Tibial nerve (tissue), 4 donors: Measurements from ENCODE around the gene PPM1L. TPM values are rescaled to one million over a fixed set of nuclear protein-coding genes. Genes with fewer than 3 reads are reported as not detected.
"Not testable (repeated sequence)": the region's sequence is repeated elsewhere in the genome, so short reads cannot be mapped to it uniquely, and the experiment has no call there.

ENCODE experiments used
- DNase-seq, 2 donors: peaks; one replicate each; pipeline ENCODE4 v3.0.0-alpha.2; 2019; ENCODE audit warnings: low spot score in 2 of 2
- H3K27ac ChIP-seq, 4 donors: fragments of 200-600 bp; sonication (generic) in 3 of 4; one replicate each; pipeline ENCODE4 v1.5.1; 2017 to 2019; ENCODE audit warnings: mild to moderate bottlenecking in 1 of 4
- H3K27me3 ChIP-seq, 2 donors: fragments of 200-600 bp; sonication (generic) in 1 of 2; one replicate each; pipeline versions ENCODE4 v1.5.1 to v1.6.0; 2017 to 2019
- H3K36me3 ChIP-seq, 3 donors: fragments of 200-600 bp; sonication (generic); one replicate each; pipeline ENCODE4 v1.5.1; 2018 to 2019
- H3K4me1 ChIP-seq, 4 donors: fragments of 200-600 bp; sonication (generic) in 3 of 4; one replicate each; pipeline ENCODE4 v1.5.1; 2017 to 2019
- H3K4me3 ChIP-seq, 4 donors: fragments of 200-600 bp; sonication (generic) in 3 of 4; one replicate each; pipeline ENCODE4 v1.5.1; 2017 to 2019; ENCODE audit warnings: mild to moderate bottlenecking in 1 of 4, moderate library complexity in 1 of 4
- H3K9me3 ChIP-seq, 4 donors: fragments of 200-600 bp; sonication (generic) in 3 of 4; one replicate each; pipeline ENCODE4 v1.5.1; 2017 to 2019
- EP300 ChIP-seq, 2 donors: sonication (generic); formaldehyde crosslinking; IDR thresholded peaks; one replicate each; pipeline ENCODE4 v1.6.1; 2017; ENCODE audit warnings: antibody characterized with exemption in 2 of 2, mild to moderate bottlenecking in 1 of 2
- POLR2A ChIP-seq, 2 donors: fragments of 450-650 bp; IDR thresholded peaks; one replicate each; pipeline ENCODE4 v1.6.1; 2017; ENCODE audit warnings: antibody characterized with exemption in 2 of 2, mild to moderate bottlenecking in 2 of 2, moderate library complexity in 2 of 2
- WGBS, 2 donors: methylation state at CpG; one replicate each; pipeline ENCODE4 v1.1.5; 2018; 5-methylcytosine and 5-hydroxymethylcytosine counted together
- total RNA-seq, 4 donors: library from RNA; depleted of rRNA; stranded (reverse); fragments of >200 nt; gene quantifications; one replicate each; pipeline ENCODE4 v1.1.0, GENCODE V29; 2016
- TF ChIP-seq, protein P1 (sequence below), 5 experiments: fragments of 200-600 bp in 3 of 5; fragments of 450-650 bp in 2 of 5; sonication (generic) in 3 of 5; IDR thresholded peaks; one replicate each; pipeline ENCODE4 v1.5.1; 2016 to 2019; ENCODE audit warnings: antibody characterized with exemption in 5 of 5, mild to moderate bottlenecking in 3 of 5, moderate library complexity in 2 of 5

Gene PPM1L
- total RNA-seq = 10 to 100 TPM; 13.2 to 41.0 (median 24.3) TPM

DNA sequence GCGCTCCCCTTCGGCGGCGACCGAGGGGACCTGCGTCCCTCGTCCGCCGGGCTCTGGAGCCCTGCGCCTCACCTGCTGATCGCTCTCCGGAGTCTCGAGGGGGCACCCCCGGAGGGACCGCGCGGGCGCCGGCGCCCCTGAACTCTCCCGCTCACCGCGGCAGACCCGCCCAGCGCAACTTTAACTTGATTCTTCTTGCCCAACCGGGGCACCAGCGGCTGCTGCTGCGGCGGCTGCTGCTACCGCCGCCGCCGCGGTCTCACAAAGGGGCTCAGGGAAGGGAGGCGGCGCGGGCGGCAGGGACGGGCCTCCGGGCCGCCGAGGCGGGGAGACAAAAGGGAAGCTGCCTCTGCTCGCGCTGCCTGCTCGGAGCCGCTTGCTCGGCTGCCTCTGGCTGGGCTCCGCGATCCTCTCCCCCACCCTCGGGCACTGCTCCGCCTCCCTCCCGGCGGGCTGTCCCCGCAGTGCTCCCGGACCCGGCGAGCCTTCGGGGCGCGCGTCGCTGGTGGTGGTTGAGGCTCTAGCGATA lies at the start of gene PPM1L:
TSS of gene PPM1L (plus strand) at position 456 of the 529 bp plus-strand sequence.
- H3K27me3 ChIP-seq = no peaks in the 10 kb centered on the region
- DNase-seq = peak; percentile 12 to 18
- peak within 1 kb of the TSS; percentile 76 to 92 (median 92) for H3K27ac ChIP-seq
- H3K4me3 ChIP-seq = peak within 1 kb of the TSS; percentile 71 to 78 (median 74)
- TF ChIP-seq, protein P1, sequence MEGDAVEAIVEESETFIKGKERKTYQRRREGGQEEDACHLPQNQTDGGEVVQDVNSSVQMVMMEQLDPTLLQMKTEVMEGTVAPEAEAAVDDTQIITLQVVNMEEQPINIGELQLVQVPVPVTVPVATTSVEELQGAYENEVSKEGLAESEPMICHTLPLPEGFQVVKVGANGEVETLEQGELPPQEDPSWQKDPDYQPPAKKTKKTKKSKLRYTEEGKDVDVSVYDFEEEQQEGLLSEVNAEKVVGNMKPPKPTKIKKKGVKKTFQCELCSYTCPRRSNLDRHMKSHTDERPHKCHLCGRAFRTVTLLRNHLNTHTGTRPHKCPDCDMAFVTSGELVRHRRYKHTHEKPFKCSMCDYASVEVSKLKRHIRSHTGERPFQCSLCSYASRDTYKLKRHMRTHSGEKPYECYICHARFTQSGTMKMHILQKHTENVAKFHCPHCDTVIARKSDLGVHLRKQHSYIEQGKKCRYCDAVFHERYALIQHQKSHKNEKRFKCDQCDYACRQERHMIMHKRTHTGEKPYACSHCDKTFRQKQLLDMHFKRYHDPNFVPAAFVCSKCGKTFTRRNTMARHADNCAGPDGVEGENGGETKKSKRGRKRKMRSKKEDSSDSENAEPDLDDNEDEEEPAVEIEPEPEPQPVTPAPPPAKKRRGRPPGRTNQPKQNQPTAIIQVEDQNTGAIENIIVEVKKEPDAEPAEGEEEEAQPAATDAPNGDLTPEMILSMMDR (IDR thresholded peaks at IDR 0.05) = no peak
- TF ChIP-seq POLR2A (IDR thresholded peaks at IDR 0.05) (no peak), EP300 (IDR thresholded peaks at IDR 0.05) (peak in 1 of 2 donors; percentile 4)
- H3K9me3 ChIP-seq = no peaks in the 10 kb centered on the region
- peaks cover 0 to 32% (median 17%) of the 10 kb centered on the region in 4 donors for H3K4me1 ChIP-seq
- 0% methylated on average over 17 to 64 of the region's 64 CpGs for WGBS, 2 donors
- no peaks in the 10 kb centered on the region for H3K36me3 ChIP-seq

DNA sequence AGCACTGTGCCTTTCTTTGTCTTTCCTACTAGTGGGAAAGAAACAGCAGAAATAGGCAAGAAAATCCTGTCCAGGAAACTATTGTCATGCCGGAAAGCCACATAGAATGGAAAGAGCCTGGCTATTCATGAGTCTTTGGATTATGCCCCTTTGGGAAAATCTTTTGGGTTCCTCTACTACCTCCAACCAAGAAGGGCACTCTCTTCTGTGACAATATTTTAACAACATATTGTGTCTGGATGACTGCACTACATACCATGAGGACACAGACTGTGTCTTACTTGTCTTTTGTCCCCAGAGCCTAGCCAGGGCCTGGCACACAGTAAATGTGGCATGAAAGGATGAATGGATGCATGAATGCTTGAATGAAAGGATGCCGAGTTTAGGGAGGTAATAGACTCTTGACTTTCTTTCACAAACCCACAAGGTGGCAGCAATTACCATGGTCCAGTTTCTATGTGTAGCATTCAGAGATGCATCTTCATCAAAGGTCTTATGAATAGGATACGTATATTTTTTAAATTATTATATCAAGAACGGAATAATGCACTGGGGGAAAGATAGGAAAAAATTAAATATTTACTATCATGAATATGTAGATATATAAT lies 48.7 kb upstream of the PPM1L start:
- Histone ChIP-seq H3K9me3 (no peaks in the 10 kb centered on the region), H3K36me3 (no peaks in the 10 kb centered on the region), H3K27me3 (no peaks in the 10 kb centered on the region), H3K4me3 (no peak overlapping the region), H3K4me1 (no peaks in the 10 kb centered on the region), H3K27ac (no peak overlapping the region)
- TF ChIP-seq, protein P1 (IDR thresholded peaks at IDR 0.05) = peak; percentile 34 to 58 (median 47)
- TF ChIP-seq EP300 (IDR thresholded peaks at IDR 0.05) (no peak), POLR2A (IDR thresholded peaks at IDR 0.05) (no peak)
- peak in 1 of 2 donors; percentile 36 for DNase-seq
- WGBS, 2 donors = 16 to 24% methylated on average over 4 of the region's 4 CpGs

DNA sequence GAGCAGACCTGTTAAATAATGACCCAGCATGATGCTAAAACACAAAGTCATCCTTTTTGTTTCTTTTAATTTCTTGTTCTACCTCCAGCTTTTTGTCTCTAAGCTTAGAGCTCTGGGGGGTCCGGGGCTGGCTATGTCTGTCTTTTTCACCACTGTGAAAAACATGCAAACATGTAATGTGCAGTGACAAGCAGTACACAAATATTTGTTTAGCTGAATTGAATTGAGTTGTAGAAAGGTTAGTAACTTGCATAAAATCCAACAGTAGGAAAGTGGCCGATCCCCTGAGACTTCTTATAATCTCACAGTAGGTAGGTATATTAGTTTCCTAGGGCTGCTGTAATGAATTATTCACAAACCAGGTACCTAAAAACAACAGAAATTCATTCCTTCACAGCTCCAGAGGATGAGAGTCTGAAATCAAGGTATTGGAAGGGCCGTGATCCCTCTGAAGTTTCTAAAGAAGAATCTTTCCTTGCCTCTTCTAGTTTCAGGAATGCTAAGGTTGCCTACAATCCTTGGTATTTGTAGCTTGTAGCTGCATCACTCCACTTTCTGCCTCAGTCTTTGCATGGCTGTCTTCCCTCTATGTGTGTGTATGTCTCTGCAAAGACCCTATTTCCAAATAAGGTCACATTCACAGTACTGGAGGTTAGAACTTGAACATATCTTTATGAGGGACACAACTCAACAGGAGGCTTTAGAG lies 46.4 kb upstream of the PPM1L start:
- Histone ChIP-seq H3K27me3 (no peaks in the 10 kb centered on the region), H3K4me1 (no peaks in the 10 kb centered on the region), H3K4me3 (no peak overlapping the region), H3K36me3 (no peaks in the 10 kb centered on the region), H3K9me3 (no peaks in the 10 kb centered on the region), H3K27ac (no peak overlapping the region)
- 92% methylated on average over 3 of the region's 3 CpGs for WGBS, 2 donors
- TF ChIP-seq EP300 (IDR thresholded peaks at IDR 0.05) (no peak), POLR2A (IDR thresholded peaks at IDR 0.05) (no peak)
- TF ChIP-seq, protein P1 (IDR thresholded peaks at IDR 0.05) = no peak
- DNase-seq = no peak

DNA sequence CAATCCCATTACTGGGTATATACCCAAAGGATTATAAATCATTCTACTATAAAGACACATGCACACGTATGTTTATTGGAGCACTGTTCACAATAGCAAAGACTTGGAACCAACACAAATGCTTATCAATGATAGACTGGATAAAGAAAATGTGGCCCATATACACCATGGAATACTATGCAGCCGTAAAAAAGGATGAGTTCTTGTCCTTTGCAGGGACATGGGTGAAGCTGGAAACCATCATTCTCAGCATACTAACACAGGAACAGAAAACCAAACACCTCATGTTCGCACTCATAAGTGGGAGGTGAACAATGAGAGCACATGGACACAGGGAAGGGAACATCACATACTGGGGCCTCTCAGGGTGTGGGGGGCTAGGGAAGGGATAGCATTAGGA lies 42.9 kb upstream of the PPM1L start:
- WGBS, 2 donors = 91 to 92% methylated on average over 3 of the region's 3 CpGs
- H3K27ac ChIP-seq, H3K36me3 ChIP-seq, H3K9me3 ChIP-seq, DNase-seq, H3K4me1 ChIP-seq, H3K27me3 ChIP-seq, H3K4me3 ChIP-seq: not testable (repeated sequence)

DNA sequence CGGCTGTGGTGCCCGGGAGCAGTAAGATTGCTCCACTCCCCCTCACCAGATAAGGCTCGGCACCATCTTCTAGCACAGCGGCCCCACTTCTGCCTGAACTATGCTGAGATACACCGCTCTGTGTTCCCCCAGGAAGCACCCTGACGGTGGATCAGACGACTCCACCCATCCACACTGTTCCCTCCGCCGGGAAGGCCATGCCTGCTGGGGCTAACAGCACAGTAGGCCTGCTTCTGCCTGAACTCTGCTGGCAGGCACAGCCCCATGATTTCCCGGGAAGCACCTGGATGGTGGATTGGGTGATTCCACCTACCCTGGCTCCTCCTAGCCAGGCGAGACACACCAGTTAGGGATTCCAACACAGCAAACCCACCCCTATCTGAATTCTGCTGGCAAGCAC lies 36.3 kb upstream of the PPM1L start:
- Histone ChIP-seq H3K9me3 (peaks cover 0 to under 1% (median 0%) of the 10 kb centered on the region in 4 donors), H3K4me1 (no peaks in the 10 kb centered on the region), H3K27me3 (no peaks in the 10 kb centered on the region), H3K27ac (no peak overlapping the region), H3K4me3 (no peak overlapping the region), H3K36me3 (no peaks in the 10 kb centered on the region)
- 86 to 88% methylated on average over 10 to 11 of the region's 11 CpGs for WGBS, 2 donors
- no peak for DNase-seq
- TF ChIP-seq, protein P1 (IDR thresholded peaks at IDR 0.05) = no peak
- TF ChIP-seq POLR2A (IDR thresholded peaks at IDR 0.05) (no peak), EP300 (IDR thresholded peaks at IDR 0.05) (no peak)
